GM12891 (cell line): Measurements from ENCODE around the gene JRKL.

Experiments
- PAX5 ChIP-seq: IDR thresholded peaks from 2 replicates; pipeline ENCODE4 v1.6.1; 2011; ENCODE audit warnings: low read length, moderate library complexity, mild to moderate bottlenecking; ENCODE audit not compliant: insufficient read depth, severe bottlenecking
- POLR2A ChIP-seq: IDR thresholded peaks from 2 replicates; pipeline ENCODE4 v1.6.1; 2011; ENCODE audit warnings: low read depth, low read length, control low read depth
- POLR2AphosphoS5 ChIP-seq: IDR thresholded peaks from 2 replicates; pipeline ENCODE4 v1.6.1; 2011; ENCODE audit warnings: low read depth, low read length, control low read depth
- SPI1 ChIP-seq: IDR thresholded peaks from 2 replicates; pipeline ENCODE4 v1.6.1; 2011; ENCODE audit warnings: low read depth, low read length, control low read depth

DNA sequence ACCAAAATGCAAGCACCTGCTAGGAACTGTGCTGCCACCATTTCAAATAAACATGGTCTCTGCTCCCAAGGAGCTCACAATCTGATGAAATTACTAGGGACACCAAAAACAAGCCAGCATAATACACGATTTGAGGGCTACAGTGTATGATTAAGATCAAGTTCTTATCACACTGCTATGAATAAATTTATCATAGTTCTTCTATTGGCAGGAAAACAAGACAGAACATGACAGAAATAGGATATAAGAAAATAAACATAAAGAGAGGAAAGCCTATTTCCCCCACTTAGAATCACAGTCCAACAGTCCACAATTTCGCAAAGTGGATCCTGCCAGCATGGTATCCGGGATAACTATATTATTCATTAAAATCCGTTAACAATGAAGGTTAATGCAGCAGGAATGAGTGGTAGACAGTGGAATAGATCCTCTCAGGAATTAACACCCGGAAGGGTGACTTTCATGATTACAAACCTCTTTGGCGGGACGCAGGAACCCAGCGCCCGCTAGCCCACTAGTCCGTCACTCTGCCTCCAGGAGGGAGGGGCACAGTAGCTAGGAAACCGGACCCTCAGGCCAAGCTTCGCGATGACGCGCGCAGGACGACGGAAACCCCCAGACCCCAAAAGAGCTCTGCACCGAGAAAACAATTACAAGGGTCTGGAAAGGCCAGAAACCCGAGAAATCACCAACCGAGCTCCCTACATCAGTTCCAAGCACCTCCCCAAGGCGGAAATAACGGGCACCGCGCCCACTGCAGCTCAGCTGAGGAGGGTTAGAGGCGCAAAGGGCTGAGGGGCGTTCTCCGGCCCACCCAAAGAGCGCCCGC is 708 bp upstream of the JRKL start:
- no peak for TF ChIP-seq POLR2AphosphoS5
- no peak for TF ChIP-seq POLR2A
- no peak for TF ChIP-seq SPI1
- TF ChIP-seq PAX5, result no peak
